Stromal cell of bone marrow (primary cell): ENCODE data around the gene CACUL1.
"Not testable (repeated sequence)": the region's sequence is repeated elsewhere in the genome, so short reads cannot be mapped to it uniquely, and the experiment has no call there.

ENCODE experiments used
- DNase-seq: peaks from one replicate; pipeline ENCODE4 v3.0.0-alpha.2; 2012; ENCODE audit warnings: low read depth

CACUL1 gene

GRCh38 chr10:118768041-118768919, 13.5 kb upstream of the CACUL1 start:
- DNase-seq, result no peak

GRCh38 chr10:118767297-118768040, 12.7 kb upstream of the CACUL1 start:
- no peak for DNase-seq

GRCh38 chr10:118764195-118764594, 9.4 kb upstream of the CACUL1 start:
- no peak for DNase-seq

- DNase-seq, result no peak
Measured at GRCh38 chr10:118763202-118763988, 8.6 kb upstream of the CACUL1 start.

GRCh38 chr10:118760265-118760664, 5.5 kb upstream of the CACUL1 start:
- no peak for DNase-seq

GRCh38 chr10:118758449-118758848, 3.7 kb upstream of the CACUL1 start:
- DNase-seq, result no peak

- no peak for DNase-seq
Measured at GRCh38 chr10:118754229-118754555, 578 bp downstream of the CACUL1 start.

GRCh38 chr10:118753331-118754228, 1.2 kb downstream of the CACUL1 start:
- no peak for DNase-seq

GRCh38 chr10:118752409-118752808, 2.4 kb downstream of the CACUL1 start:
- no peak for DNase-seq

GRCh38 chr10:118751265-118751664, 3.5 kb downstream of the CACUL1 start:
- DNase-seq, result no peak

GRCh38 chr10:118748041-118748440, 6.7 kb downstream of the CACUL1 start:
- DNase-seq, result no peak

- no peak for DNase-seq
Measured at GRCh38 chr10:118746246-118746645, 8.5 kb downstream of the CACUL1 start.

GRCh38 chr10:118745056-118745455, 9.7 kb downstream of the CACUL1 start:
- no peak for DNase-seq

- DNase-seq, result not testable (repeated sequence)
Measured at GRCh38 chr10:118744346-118744918, 10.3 kb downstream of the CACUL1 start.

- no peak for DNase-seq
Measured at GRCh38 chr10:118742782-118743181, 12.0 kb downstream of the CACUL1 start.

- DNase-seq, result no peak
Measured at GRCh38 chr10:118742032-118742431, 12.7 kb downstream of the CACUL1 start.

GRCh38 chr10:118738406-118738805, 16.4 kb downstream of the CACUL1 start:
- no peak for DNase-seq

- no peak for DNase-seq
Measured at GRCh38 chr10:118737603-118738302, 17.0 kb downstream of the CACUL1 start.

GRCh38 chr10:118735294-118735693, 19.5 kb downstream of the CACUL1 start:
- DNase-seq, result no peak

- DNase-seq, result no peak
Measured at GRCh38 chr10:118734475-118734874, 20.3 kb downstream of the CACUL1 start.
